GM12878 (cell line): ENCODE results near the gene IRF2BPL.

ENCODE experiments used
- CHD2 ChIP-seq: IDR thresholded peaks from 2 replicates; pipeline ENCODE4 v1.6.1; 2011; ENCODE audit warnings: low read depth, low read length, improper control_type of control experiment, borderline replicate concordance
- ETV6 ChIP-seq, 2 experiments: fragments of 450-650 bp in 1 of 2; IDR thresholded peaks in 1 of 2; conservative IDR thresholded peaks in 1 of 2; 2 replicates each; pipeline ENCODE4 v1.6.1; 2014; ENCODE audit warnings: antibody characterized with exemption in 1 of 2, borderline replicate concordance in 1 of 2, low read depth in 1 of 2, mild to moderate bottlenecking in 1 of 2, moderate library complexity in 1 of 2
- EZH2 ChIP-seq: IDR thresholded peaks from 2 replicates; pipeline ENCODE4 v1.6.1; 2012; ENCODE audit warnings: low read depth, mild to moderate bottlenecking, control low read depth, inconsistent platforms, low read length, borderline replicate concordance; ENCODE audit not compliant: control insufficient read depth

- TF ChIP-seq CHD2 (no peak), ETV6 (conservative IDR thresholded peaks at IDR 0.05 in 1 of 2, IDR thresholded peaks at IDR 0.05 in 1 of 2; ENCODE audit: borderline replicate concordance in 1 of 2, low read depth in 1 of 2) (no peak), EZH2 (no peak)
Observed at GRCh38 chr14:77076113-77076631, 47.7 kb upstream of the IRF2BPL start.
